BJ (cell line): ENCODE results near the gene MAN2B2. TPM values are rescaled to one million over a fixed set of nuclear protein-coding genes. Genes with fewer than 3 reads are reported as not detected.

Experiments
- CTCF ChIA-PET: fragments of 350-600 bp; formaldehyde crosslinking; extraction: SDS; loops from one replicate; lab custom pipeline; 2021; ENCODE audit warnings: antibody characterized with exemption, inconsistent platforms; lab: Yijun Ruan, JAX
- POLR2A ChIA-PET: fragments of 300-600 bp; sonication (Branson Sonifier 250); formaldehyde crosslinking; extraction: SDS; loops from one replicate; lab custom pipeline; 2021; ENCODE audit warnings: antibody characterized with exemption; lab: Charles Lee
- DNase-seq: peaks from one replicate; pipeline ENCODE4 v3.0.0-alpha.2; 2011; ENCODE audit warnings: low read depth
- H3K27me3 ChIP-seq: 2 replicates; pipeline ENCODE4 v1.6.0; 2011; ENCODE audit warnings: low read length; ENCODE audit not compliant: control insufficient read depth, insufficient read depth
- H3K36me3 ChIP-seq: 2 replicates; pipeline ENCODE4 v1.5.1; 2011; ENCODE audit warnings: low read length; ENCODE audit not compliant: control insufficient read depth, insufficient read depth
- H3K4me3 ChIP-seq: 2 replicates; pipeline ENCODE4 v1.5.1; 2011; ENCODE audit warnings: low read depth, mild to moderate bottlenecking, control low read depth, low read length
- polyA plus RNA-seq: library from polyadenylated mRNA; depleted of rRNA; stranded (reverse); fragments of >200 nt; gene quantifications from 2 replicates; pipeline ENCODE4 v1.2.3, GENCODE V29; 2011
- TF ChIP-seq, protein P1 (sequence below): IDR thresholded peaks from 2 replicates; pipeline ENCODE4 v1.5.1; 2011; ENCODE audit warnings: low read depth, mild to moderate bottlenecking, control low read depth, inconsistent platforms, low read length, moderate library complexity; ENCODE audit not compliant: insufficient read depth

The MAN2B2 gene
- polyA plus RNA-seq, 1 experiment: 43.5 TPM

DNA sequence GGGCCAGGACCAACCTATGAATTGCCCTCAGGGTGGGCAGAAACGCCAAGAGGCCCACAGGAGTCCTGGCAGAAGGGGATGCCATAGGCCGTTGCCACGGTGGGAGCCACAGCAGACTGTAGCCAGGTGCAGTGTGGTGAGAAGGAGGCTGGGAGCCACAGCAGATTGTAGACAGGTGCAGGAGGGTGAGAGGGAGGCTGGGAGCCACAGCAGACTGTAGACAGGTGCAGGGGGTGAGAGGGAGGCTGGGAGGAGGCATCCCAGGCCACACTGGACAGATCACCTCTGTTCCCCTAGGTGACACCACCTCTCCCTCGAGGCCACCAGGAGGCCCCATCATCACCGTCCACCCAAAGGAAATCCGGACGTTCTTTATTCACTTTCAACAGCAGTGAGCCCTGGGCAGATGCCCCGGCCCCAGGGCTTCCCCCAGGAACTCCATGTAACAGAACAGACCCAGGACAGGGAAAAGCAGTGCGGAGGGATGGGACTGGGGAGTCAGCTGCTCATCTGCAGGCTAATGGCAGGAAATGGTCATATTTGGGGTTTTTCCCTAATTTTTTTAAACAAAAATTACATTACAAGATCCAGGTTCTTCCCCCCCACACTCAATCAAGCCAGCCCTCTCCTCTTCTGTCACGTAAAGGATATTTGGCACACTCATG lies 46.0 kb downstream of the MAN2B2 start:
- ChIA-PET CTCF (no interaction called here), POLR2A (no interaction called here)
- DNase-seq: no peak
- peaks cover 17% of the 10 kb centered on the region for H3K36me3 ChIP-seq
- no peaks in the 10 kb centered on the region for H3K27me3 ChIP-seq
- H3K4me3 ChIP-seq: no peak overlapping the region
- TF ChIP-seq, protein P1, sequence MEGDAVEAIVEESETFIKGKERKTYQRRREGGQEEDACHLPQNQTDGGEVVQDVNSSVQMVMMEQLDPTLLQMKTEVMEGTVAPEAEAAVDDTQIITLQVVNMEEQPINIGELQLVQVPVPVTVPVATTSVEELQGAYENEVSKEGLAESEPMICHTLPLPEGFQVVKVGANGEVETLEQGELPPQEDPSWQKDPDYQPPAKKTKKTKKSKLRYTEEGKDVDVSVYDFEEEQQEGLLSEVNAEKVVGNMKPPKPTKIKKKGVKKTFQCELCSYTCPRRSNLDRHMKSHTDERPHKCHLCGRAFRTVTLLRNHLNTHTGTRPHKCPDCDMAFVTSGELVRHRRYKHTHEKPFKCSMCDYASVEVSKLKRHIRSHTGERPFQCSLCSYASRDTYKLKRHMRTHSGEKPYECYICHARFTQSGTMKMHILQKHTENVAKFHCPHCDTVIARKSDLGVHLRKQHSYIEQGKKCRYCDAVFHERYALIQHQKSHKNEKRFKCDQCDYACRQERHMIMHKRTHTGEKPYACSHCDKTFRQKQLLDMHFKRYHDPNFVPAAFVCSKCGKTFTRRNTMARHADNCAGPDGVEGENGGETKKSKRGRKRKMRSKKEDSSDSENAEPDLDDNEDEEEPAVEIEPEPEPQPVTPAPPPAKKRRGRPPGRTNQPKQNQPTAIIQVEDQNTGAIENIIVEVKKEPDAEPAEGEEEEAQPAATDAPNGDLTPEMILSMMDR: no peak

DNA sequence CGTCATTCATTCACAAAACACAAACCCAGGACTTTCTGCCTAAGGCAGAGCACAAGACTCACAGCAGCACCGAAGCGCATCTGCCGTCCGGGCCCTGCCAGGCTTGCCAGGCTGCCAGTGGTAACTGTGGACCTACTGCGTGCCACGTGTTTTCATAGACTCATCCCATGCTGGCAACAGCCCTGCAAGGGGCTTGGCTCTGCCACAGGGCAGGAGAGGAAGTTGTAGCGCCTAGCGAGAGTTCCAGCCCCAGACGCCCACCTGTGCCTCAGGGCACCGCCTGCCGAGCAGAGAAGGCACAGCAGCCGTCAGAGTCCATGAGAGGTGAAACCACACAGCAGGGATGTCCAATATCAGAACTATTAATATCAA lies 46.6 kb downstream of the MAN2B2 start:
- POLR2A ChIA-PET: no interaction called here

DNA sequence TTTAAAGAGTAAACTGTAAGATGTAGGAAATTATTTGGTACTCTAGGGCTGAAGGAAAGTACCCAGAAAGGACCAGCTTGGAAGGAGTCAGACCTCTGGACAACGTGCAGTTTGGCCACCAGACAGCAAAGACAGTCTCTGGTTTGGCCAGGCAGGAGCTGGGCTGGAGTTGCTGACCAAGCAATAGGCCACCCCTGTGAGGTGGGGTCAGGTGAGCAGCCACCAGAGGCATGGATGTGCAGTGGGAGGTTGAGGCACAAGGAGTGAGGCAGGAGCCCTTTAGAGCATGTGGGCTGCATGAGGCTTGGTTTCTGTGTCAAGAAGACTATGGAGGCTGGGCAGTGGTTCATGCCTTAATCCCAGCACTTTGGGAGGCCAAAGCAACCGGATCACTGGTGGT lies 47.8 kb downstream of the MAN2B2 start:
- POLR2A ChIA-PET: no interaction called here
- Histone ChIP-seq H3K27me3 (no peaks in the 10 kb centered on the region), H3K4me3 (no peak overlapping the region), H3K36me3 (peaks cover 7% of the 10 kb centered on the region)
- DNase-seq: no peak
- TF ChIP-seq, protein P1: no peak
- CTCF ChIA-PET: no interaction called here

More for the DNA sequence above, 46.6 kb downstream of the MAN2B2 start:
- CTCF ChIA-PET: no interaction called here
- no peaks in the 10 kb centered on the region for H3K27me3 ChIP-seq
- DNase-seq: no peak
- TF ChIP-seq, protein P1: no peak
- no peak overlapping the region for H3K4me3 ChIP-seq
- H3K36me3 ChIP-seq: peaks cover 11% of the 10 kb centered on the region

DNA sequence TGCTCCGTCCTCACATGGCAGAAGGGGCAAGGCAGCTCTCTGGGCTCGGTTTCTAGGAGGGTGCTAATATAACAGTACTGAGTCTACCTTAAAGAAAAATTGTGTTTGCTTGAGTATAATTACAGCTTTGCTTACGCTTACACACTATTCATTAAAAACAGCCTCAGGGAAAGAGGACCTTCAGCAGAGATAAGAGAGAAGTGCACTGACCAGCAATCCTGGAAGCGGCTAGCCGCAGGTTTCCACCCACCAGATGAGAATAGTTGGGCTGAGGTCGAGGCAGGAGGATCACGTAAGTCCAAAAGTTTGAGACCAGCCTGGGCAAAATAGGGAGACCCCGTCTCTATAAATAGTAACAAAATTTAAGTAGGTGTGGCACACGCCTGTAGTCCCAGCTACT lies 50.3 kb downstream of the MAN2B2 start:
- ChIA-PET CTCF (interaction anchor here (0.6 kb wide), 1 partner anchor 39 kb away, joined by 3 read pairs; no protein-coding TSS in a partner anchor), POLR2A (no interaction called here)
- TF ChIP-seq, protein P1: no peak
- peaks cover 2% of the 10 kb centered on the region for H3K36me3 ChIP-seq
- no peak overlapping the region for H3K4me3 ChIP-seq
- DNase-seq: no peak
- no peaks in the 10 kb centered on the region for H3K27me3 ChIP-seq

DNA sequence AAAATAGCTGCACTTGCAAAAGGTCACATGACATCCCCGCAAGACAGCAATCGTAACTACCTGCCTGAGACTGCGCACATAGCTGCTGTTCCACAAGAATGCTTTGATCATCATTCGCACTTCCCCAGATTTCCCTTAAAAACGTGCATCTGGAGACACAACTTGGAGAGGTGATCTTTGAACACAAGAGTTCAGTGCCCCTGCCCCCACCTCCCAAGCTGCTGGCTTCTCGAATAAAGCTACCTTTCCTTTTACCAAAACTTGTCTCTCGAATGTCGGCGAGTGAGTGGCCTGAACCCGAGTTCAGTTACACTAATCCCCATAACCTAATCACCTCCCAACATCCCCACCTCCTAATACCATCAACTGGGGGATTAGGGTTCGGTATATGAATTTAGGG lies 51.1 kb downstream of the MAN2B2 start:
- Histone ChIP-seq H3K4me3 (no peak overlapping the region), H3K27me3 (no peaks in the 10 kb centered on the region), H3K36me3 (no peaks in the 10 kb centered on the region)
- no peak for DNase-seq
- TF ChIP-seq, protein P1: no peak
- ChIA-PET POLR2A (no interaction called here), CTCF (no interaction called here)
